ENCODE data around the gene ZNF678. TPM values are rescaled to one million over a fixed set of nuclear protein-coding genes. Genes with fewer than 3 reads are reported as not detected.

ZNF678 gene
- polyA plus RNA-seq, 1 of the 3 experiments (the other 2 are of a cell fraction), result 1.3 TPM

DNA sequence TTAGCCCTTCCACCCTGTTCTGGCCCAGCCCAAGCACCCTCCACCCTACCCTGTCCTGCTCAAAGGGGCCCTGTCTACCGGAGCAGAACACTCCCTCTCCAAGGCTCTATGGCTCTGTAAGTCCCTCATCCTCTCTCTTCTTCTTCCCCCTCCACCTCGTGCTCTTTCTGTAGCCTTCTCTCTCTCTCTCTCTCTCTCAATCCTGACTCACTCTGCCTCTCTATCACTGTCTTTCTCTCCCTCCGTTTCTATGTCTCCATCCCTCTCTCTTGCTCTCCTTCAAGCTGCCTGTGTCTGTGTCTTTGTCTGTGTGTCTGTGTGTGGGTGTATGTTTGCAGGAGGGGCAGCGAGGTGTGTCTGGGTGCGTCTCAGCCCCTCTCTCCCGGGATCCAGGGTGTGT, 1.3 kb upstream of the ZNF678 start:
- H3K9me2 ChIP-seq, result no peaks in the 10 kb centered on the region
- no peak overlapping the region for H3K4me2 ChIP-seq
- no peaks in the 10 kb centered on the region for H3K9me3 ChIP-seq
- H3K36me3 ChIP-seq (replicated peaks in 1 of 2; ENCODE audit: control insufficient read depth in 1 of 2, insufficient read depth in 2 of 2, low read length in 1 of 2), result no peaks in the 10 kb centered on the region
- peaks cover 3 to 7% of the 10 kb centered on the region in 2 experiments; a peak in 2 of 4 replicates for H3K4me1 ChIP-seq (ENCODE audit: control insufficient read depth in 1 of 2, insufficient read depth in 2 of 2, low read depth in 1 of 2, low read length in 1 of 2)
- no peak overlapping the region for H3K27ac ChIP-seq (ENCODE audit: low read depth in 2 of 2, low read length in 1 of 2)
- no peak for TF ChIP-seq RAD21 (IDR thresholded peaks at IDR 0.05; ENCODE audit: low read length)
- no peak for TF ChIP-seq CTCF (IDR thresholded peaks at IDR 0.05)
- TF ChIP-seq EZH2phosphoT487 (IDR thresholded peaks at IDR 0.05; ENCODE audit: borderline replicate concordance, low read depth), result no peak
- TF ChIP-seq TCF12 (IDR thresholded peaks at IDR 0.05), result no peak
- no peak for TF ChIP-seq TEAD4 (IDR thresholded peaks at IDR 0.05; ENCODE audit: borderline replicate concordance, insufficient read depth)
- 81% methylated on average over 6 of the region's 6 CpGs for WGBS (ENCODE audit: low lambda C conversion rate)
- ChIA-PET POLR2A (no interaction called here), CTCF (no interaction called here)
- no peak overlapping the region for H3K9ac ChIP-seq
- no peak overlapping the region for H2AFZ ChIP-seq (ENCODE audit: low read depth)
- H4K20me1 ChIP-seq (ENCODE audit: insufficient read depth), result no peaks in the 10 kb centered on the region
- H3K4me3 ChIP-seq (ENCODE audit: low read depth in 2 of 2, low read length in 1 of 2), result no peak overlapping the region
- peak; percentile 19 for DNase-seq
- peaks cover 32% of the 10 kb centered on the region for H3K79me2 ChIP-seq (ENCODE audit: insufficient read depth)
- no peaks in the 10 kb centered on the region for H3K27me3 ChIP-seq (ENCODE audit: insufficient read depth)
- peaks cover 7% of the 10 kb centered on the region for H3F3A ChIP-seq (replicated peaks; ENCODE audit: insufficient read depth)

- Histone ChIP-seq H3K9me2 (no peaks in the 10 kb centered on the region), H3K27ac (ENCODE audit: low read depth in 2 of 2, low read length in 1 of 2) (peak overlapping the region in 1 of 2 experiments; percentile 67; a peak in 2 of 4 replicates), H3K4me2 (no peak overlapping the region), H3K9ac (no peak overlapping the region), H3K79me2 (ENCODE audit: insufficient read depth) (peaks cover 39% of the 10 kb centered on the region), H3F3A (replicated peaks; ENCODE audit: insufficient read depth) (peaks cover 7% of the 10 kb centered on the region), H3K4me1 (ENCODE audit: control insufficient read depth in 1 of 2, insufficient read depth in 2 of 2, low read depth in 1 of 2, low read length in 1 of 2) (peaks cover 3 to 7% of the 10 kb centered on the region in 2 experiments; a peak in 2 of 4 replicates), H3K27me3 (ENCODE audit: insufficient read depth) (no peaks in the 10 kb centered on the region), H3K9me3 (no peaks in the 10 kb centered on the region), H4K20me1 (ENCODE audit: insufficient read depth) (no peaks in the 10 kb centered on the region), H3K36me3 (replicated peaks in 1 of 2; ENCODE audit: control insufficient read depth in 1 of 2, insufficient read depth in 2 of 2, low read length in 1 of 2) (peaks cover 0 to 2% of the 10 kb centered on the region in 2 experiments), H3K4me3 (ENCODE audit: low read depth in 2 of 2, low read length in 1 of 2) (peak overlapping the region in 1 of 2 experiments; percentile 75; a peak in 1 of 4 replicates), H2AFZ (ENCODE audit: low read depth) (peak overlapping the region; percentile 98)
- WGBS (ENCODE audit: low lambda C conversion rate), result 81% methylated on average over 10 of the region's 10 CpGs
- ChIA-PET POLR2A (interaction anchor here (1.5 kb wide), 1 partner anchor 22 kb away, joined by 4 read pairs; no protein-coding TSS in a partner anchor), CTCF (interaction anchor here (1.1 to 1.7 kb wide), 3 partner anchors 20 to 81 kb away, joined by 4 to 7 read pairs (median 4); no protein-coding TSS in a partner anchor)
- TF ChIP-seq ELF1 (IDR thresholded peaks at IDR 0.05) (no peak), SIN3A (IDR thresholded peaks at IDR 0.05; ENCODE audit: borderline replicate concordance, low read depth, low read length) (no peak)
- DNase-seq, result peak; percentile 47
Measured at GRCh38 chr1:227562933-227563323, 428 bp upstream of the ZNF678 start.

GRCh38 chr1:227567256-227567655, 3.9 kb downstream of the ZNF678 start:
- POLR2A ChIA-PET, result no interaction called here
- peaks cover 78% of the 10 kb centered on the region for H3K79me2 ChIP-seq (ENCODE audit: insufficient read depth)
- TF ChIP-seq REST (IDR thresholded peaks at IDR 0.05; ENCODE audit: low read depth, low read length) (no peak), MAX (IDR thresholded peaks at IDR 0.05; ENCODE audit: low read depth) (no peak), GABPA (IDR thresholded peaks at IDR 0.05; ENCODE audit: low read depth) (no peak), FOXM1 (IDR thresholded peaks at IDR 0.05; ENCODE audit: low read depth) (no peak), ZBTB33 (IDR thresholded peaks at IDR 0.05; ENCODE audit: borderline replicate concordance, low read depth) (no peak), FOSL2 (IDR thresholded peaks at IDR 0.05; ENCODE audit: borderline replicate concordance, low read depth) (no peak), RXRA (IDR thresholded peaks at IDR 0.05; ENCODE audit: borderline replicate concordance, low read depth) (no peak), TEAD4 (IDR thresholded peaks at IDR 0.05; ENCODE audit: borderline replicate concordance, insufficient read depth) (no peak)

More at GRCh38 chr1:227567256-227567655, 3.9 kb downstream of the ZNF678 start:
- H2AFZ ChIP-seq (ENCODE audit: low read depth), result no peak overlapping the region
- no peak overlapping the region for H3K9ac ChIP-seq
- CTCF ChIA-PET, result interaction anchor here (1.2 kb wide), 1 partner anchor 25 kb away, joined by 3 read pairs; no protein-coding TSS in a partner anchor
- no peak overlapping the region for H3K27ac ChIP-seq (ENCODE audit: low read depth in 2 of 2, low read length in 1 of 2)
- no peaks in the 10 kb centered on the region for H4K20me1 ChIP-seq (ENCODE audit: insufficient read depth)
- H3K9me2 ChIP-seq, result no peaks in the 10 kb centered on the region
- H3K4me1 ChIP-seq (ENCODE audit: control insufficient read depth in 1 of 2, insufficient read depth in 2 of 2, low read depth in 1 of 2, low read length in 1 of 2), result peaks cover 3 to 7% of the 10 kb centered on the region in 2 experiments; a peak in 2 of 4 replicates
- H3K36me3 ChIP-seq (replicated peaks in 1 of 2; ENCODE audit: control insufficient read depth in 1 of 2, insufficient read depth in 2 of 2, low read length in 1 of 2), result peaks cover 0 to 2% of the 10 kb centered on the region in 2 experiments
- no peak overlapping the region for H3K4me3 ChIP-seq (ENCODE audit: low read depth in 2 of 2, low read length in 1 of 2)
- no peak for DNase-seq
- no peaks in the 10 kb centered on the region for H3K27me3 ChIP-seq (ENCODE audit: insufficient read depth)
- H3F3A ChIP-seq (replicated peaks; ENCODE audit: insufficient read depth), result peaks cover 7% of the 10 kb centered on the region
- H3K9me3 ChIP-seq, result no peaks in the 10 kb centered on the region
- 86% methylated on average over 4 of the region's 4 CpGs for whole genome bisulfite sequencing (ENCODE audit: low lambda C conversion rate)
- H3K4me2 ChIP-seq, result no peak overlapping the region

Data from SK-N-SH (cell line).